HT-29 (cell line): Measurements from ENCODE around the gene FGF19. TPM values are rescaled to one million over a fixed set of nuclear protein-coding genes. Genes with fewer than 3 reads are reported as not detected.

Experiments
- DNase-seq: peaks from one replicate; pipeline ENCODE4 v3.0.0-alpha.2; 2015; ENCODE audit warnings: low spot score
- total RNA-seq: library from RNA; depleted of rRNA; stranded (reverse); fragments of >200 nt; shearing (Covaris generic); gene quantifications from 2 replicates; pipeline ENCODE4 v1.2.3, GENCODE V29; 2014

FGF19 gene
- total RNA-seq, 1 experiment from 2014 or later, result 131 TPM

DNA sequence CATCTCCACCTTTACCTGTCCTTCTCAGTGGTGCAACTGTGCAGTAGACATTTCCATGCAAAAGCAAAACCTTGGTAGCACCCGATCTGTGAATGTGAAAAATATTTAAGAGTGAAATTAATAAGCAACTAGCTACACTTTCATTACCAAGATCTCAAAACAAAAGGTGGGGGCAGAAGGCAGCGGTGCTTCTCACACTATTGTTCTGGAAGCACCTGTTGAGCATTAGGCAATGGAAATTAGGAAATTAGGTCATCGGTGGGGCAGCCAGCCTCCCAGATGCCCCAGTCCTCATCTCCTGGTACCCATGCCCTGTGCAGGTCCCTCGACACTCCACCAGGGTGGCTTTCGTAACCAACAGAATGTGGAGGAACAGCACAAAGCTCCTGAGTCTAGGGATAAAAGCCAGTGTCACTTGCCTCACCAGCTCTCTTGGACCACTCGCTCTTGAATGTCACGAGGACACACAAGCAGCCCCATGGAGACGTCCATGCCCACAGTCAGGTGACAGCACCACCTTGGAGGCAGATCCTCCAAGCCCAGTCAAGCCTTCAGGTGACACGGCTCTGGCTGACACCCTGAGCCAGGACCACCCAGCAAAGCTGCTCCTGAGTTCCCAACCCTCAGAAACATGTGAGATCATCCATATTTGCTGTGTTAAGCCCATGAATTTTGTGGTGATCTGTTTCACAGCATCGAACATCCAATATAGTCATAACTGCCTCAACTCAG is 31.9 kb downstream of the FGF19 start:
- DNase-seq, result no peak

DNA sequence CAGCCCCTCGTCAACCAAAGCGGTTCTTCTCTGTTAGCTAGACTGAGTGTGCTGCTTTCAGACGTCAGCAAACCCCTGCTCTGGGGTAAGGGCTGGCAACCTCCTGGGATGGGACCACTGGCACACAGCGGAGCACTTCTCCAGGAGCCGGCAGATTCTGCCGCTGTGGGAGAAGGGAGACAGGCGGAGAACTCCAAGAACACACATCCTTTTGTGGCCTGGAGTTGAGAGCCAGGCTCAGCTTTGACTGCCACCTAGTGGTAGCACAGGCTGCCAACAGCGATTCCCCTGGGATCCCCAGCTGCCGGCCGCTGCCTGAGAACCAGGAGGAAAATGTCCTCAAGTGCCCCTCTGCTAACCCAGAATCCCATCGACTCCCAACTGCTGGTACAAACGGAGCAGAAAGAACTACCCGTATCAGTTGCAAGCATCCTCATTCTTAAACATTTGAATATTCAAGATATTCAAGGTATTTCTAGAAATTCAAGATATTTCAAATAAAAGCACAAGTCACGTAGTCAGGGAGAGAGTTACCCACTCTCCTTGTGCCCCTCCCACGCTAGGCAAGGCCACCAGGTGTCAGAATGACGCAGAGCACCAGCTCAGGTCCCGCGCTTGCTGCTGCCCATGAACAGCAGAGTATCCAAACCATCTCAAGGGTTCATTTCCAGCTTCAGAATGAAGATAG is 33.5 kb downstream of the FGF19 start:
- DNase-seq, result peak; percentile 95

DNA sequence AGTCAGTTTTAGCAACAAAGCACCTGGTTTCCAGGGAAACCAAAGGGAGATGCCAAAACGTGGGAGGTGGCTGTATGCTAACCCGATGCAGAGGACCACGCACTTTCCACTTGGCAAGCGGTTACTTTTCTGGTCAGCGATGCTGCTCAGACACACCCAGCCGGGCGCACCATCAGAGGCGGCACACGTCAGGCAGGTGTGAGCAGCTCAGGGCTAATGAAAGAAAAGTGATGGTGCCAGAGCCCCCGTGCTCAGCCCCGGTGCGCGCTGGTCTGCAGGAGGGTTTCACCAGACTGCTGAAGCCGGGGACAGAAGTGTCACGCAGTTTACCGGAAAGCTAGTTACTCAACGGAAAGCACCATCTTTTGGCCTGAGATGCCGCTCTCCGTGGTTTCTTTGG is 34.3 kb downstream of the FGF19 start:
- DNase-seq, result no peak

DNA sequence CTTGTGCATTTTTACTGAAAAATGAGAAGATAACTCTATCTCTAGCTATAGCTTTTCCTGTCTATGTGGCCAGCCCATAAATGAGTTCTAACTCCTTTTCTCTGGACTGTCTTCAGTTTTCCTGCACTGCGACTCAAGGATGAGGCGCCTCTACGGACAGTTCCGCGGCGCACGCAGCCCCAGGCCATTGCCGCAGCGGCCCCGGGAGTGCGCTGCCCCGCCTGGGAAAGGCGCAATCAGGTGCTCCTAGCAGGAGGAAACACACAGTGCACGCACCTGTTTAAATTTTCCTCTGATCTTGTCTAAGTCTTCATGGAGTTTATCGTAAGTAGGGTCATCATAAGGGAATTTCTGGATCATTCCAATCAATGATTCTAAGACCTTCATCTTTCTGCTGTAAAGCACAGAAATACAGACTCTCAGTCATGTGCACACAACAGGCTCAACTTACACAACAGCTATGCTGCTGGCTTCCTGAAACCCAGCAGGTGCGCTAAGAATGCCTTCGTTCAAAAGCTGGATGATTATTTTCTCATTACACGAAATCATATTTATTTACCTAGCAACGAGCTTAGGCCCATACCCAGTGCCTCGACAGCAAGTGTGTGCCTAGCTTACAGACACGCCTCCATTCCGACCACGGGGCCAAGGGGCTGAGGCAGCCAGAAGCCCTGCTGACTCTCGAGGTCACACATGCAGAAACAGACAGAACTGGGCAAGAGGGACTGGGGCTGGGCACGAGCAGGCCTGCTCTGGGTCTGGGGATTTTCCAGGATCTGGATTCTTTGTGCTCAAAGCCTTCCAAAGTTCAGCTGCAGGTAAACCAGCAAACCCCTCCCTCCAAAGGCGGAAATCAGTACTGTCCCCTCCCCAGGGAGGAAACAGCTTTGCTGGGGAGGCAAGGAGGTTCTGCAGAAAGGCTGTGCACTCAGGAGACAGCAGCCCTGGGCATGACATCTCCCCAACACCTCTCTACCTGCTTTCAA is 35.9 kb downstream of the FGF19 start:
- no peak for DNase-seq

DNA sequence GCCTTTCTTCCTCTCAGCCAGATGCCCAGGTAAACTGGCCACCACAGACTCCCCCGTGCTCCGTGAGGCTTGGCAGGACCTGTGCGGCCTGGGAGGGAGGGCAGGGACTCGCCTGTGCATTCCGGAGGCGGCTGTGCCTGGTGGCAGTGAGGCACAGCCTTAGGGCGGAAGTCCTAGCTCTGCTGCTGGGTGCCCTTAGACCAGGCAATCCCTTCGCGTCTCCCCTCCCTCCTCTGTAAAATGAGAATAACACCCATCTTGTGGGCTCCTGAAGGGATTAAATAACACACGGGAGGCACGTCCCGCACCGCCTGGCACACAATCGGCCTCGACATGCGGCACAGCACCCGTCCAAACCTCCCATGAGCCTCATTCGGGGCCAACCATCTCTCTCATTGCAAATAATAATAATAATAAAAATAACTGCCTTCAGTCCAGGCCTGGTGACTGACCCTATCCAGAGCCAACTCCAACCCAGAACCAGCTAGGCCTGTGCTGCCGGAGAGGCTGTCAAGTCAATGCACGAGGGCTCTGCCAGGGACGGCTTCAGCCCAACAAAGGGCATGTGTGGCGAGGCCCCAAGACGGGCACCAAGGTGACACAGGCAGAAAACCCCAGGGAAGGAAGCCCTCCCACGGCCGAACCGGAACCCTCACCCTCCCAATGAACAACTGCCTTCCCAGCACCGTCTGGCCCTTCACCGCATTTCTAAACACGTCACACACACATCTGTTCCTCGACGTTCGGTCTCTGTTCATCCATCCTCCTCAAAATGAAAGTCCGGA is 36.9 kb downstream of the FGF19 start:
- DNase-seq, result no peak

DNA sequence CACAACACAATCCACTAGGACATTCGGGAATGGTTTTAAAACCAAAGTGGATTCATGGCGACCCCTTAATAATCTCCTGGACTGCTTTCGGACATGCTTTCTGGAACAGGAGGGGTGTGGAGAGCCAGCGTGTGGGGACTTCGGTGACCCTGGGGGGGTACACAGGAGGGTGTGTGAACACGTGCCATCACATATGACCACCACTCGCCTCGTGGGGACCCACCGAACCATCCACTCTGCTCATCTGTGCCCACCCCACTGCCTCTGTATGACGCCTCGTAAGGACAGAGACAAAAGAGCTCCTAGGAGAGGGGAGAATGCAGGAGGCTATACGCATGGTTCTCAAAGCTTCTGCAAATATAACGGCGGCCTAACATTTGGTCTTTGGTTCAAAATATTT is 37.6 kb downstream of the FGF19 start:
- no peak for DNase-seq

DNA sequence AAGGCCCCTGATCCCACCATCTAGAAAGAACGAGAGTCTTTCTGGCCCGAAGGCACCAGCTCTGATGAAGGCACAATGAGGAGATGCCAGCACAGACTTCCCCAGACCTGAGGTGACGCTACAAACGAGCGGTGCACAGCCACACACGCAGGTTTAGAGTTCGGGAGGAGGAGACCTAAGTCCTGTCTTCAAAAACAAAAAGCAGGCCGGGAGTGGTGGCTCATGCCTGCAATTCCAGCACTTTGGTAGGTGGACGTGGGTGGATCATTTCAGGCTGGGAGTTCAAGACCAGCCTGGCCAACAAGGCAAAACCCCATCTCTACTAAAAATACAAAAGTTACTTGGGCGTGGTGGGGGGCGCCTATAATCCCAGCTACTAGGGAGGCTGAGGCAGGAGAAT is 38.2 kb downstream of the FGF19 start:
- no peak for DNase-seq

DNA sequence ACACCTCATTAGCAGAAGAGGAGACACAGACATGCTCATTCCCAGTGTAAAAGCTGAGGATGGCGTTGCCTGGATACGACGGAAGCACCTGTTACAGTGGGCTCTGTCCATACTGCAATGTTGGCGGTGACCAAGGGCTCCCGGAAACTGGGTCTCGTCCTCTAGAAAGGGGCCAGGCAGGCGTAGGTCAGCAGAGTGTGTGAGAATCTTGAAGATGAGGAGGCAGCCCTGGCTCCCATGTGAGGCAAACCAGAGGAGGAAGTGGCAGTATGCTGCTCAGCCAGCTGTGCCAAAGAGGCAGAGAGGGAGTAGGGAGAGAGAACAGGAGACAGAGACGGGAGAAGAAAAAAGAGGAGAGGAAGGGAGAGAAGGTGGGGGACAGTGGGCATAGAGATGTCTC is 38.9 kb downstream of the FGF19 start:
- no peak for DNase-seq

DNA sequence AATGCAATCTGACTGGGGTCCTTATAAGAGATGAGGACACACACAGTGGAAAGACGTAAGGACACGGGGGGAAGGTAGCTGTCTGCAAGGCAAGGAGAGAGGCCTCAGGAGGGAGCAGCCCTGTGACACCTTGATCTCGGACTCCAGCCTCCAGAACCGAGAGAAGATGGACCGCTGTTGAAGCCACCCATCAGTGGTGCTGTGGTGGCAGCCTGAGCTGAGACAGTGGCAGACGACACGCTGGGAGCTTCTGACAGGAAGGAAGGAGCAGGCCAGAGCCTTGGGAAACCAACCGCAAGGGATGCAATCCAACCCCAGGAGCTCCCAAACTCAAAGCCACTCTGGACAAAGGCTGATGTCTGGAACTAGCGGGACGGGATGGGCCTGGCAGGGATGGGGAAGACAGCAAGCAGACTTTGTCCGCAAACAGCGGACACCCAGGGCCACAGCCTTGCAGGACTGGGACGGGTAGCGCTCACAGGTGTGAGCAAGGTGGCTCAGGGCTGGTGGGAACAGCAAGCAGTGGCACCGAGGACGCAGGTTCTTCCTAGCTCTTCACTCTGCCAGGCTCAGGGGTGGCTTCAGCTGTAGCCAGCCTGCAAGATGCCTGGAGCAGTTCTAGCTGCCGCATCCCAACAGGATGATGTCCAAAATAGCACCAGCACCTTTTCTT is 39.6 kb downstream of the FGF19 start:
- DNase-seq, result no peak

DNA sequence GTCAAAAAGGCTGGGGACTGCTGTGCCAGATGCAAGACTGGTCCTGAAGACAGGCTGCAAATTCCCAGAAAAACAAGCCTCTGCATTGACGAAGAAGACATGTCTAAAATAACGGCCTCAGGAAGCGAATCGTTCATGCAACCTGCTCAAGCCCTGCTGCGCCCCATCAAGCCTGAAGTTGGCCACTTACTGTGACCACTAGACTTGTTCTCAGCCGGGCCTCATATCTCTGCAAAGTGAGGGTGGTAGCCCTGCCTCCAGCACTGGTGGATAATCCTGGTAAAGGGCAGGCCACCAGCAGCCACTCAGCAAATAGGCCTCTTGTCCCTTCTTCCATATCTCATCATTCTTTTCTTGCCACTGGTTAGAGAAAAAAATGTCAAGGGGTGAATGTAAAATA is 40.5 kb downstream of the FGF19 start:
- DNase-seq, result no peak

DNA sequence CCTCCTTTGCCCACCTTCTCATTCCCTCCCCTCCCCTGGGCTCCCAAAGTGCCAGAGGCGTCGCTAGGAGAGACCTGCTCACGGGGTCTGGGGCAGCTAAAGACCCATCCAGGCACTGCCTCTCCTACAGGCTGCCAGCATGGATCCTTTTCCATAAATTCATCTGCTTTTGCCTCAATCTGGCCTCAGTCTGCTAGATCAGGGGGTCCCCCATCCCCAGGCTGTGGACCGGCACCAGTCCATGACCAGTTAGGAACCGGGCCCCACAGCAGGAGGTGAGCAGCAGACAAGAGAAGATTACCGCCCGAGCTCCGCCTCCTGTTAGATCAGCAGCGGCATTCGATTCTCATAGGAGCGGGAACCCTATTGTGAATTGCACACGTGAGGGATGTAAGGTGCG is 41.0 kb downstream of the FGF19 start:
- DNase-seq, result no peak

DNA sequence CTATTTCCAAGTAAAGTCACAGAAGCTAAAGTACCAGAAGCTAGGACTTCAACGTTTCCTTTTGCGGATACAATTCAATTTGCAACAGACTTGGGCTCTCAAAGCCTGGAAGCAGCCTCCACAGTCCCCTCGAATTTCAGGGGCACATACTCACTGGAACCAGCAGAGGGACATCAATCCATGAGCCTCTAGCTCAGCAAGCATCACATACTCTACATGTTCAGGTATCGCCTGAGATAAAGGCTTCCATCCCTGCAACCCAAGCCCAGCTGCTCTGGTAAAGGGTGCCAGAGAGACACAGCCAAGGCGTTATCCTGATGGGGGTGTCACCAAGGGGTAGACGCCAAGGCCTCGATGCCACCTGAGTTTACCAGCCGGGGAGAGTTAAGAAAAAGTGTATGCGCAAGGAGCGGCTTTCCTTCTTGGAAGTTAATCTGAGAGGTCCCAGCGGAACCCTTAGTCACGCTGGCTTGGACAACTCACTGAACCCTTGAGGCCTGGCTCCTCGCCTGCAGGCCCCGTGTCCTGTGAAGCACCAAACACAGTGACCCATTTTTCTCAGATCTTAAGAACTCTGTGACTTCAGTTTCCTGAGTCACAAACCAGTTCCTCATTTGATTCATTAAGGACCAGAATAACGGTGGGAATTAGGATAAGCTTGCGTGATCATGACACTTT is 41.7 kb downstream of the FGF19 start:
- DNase-seq, result peak; percentile 54

DNA sequence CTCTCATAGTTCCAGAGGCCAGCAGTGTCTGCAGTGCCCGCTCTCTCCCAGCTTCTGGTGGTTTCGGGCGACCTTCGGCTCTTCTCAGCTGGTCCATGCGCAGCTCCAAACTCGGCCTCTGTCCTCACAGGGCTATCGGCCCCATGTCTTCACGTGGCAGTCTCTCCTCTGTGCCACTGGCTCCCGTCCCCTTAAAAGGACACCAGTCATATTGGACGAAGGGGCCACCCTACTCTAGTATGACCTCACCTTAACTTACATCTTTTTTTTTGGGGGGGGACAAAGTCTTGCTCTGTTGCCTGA is 42.5 kb downstream of the FGF19 start:
- DNase-seq, result no peak

DNA sequence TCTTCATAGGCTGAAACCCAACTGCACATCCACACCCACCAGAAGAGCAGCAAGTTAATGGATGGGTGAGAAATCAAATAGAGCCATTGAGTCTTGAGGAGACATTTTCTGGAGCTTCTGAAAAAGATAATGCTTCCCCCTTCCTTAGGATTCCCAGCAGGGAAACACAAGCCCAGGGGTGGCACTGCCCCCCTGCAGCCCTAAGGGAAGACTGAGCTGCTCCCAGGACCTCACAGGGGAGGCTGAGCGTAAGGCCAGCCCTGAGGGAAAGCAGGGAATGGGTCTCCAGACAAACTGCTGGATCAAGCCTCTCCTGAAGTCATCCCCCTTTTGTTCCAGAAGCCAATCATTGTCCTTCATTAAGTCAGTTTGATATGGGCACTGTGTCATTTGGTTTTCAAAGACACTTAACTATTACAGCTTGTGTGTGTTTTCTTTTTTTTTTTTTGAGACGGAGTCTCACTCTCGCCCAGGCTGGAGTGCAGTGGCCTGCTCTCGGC is 43.8 kb downstream of the FGF19 start:
- no peak for DNase-seq

DNA sequence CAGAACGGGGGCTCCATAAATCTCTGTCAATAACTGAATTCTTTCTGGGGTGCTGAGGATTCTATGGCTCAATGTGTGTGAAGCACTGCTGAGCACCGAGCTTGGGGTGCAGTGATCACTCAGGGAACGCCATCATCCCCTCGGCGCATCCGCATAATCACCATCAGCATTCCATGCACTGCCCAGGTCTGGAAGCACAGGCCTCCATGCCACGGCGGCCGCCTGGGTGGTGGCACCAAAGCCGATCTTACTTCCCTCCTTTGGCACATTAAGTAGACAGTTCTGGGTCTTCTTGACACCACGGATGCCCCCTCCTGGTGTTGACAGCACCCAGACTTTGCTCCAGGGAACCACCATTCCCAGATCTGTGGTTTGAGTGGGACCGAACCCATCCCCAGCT is 44.2 kb downstream of the FGF19 start:
- no peak for DNase-seq

DNA sequence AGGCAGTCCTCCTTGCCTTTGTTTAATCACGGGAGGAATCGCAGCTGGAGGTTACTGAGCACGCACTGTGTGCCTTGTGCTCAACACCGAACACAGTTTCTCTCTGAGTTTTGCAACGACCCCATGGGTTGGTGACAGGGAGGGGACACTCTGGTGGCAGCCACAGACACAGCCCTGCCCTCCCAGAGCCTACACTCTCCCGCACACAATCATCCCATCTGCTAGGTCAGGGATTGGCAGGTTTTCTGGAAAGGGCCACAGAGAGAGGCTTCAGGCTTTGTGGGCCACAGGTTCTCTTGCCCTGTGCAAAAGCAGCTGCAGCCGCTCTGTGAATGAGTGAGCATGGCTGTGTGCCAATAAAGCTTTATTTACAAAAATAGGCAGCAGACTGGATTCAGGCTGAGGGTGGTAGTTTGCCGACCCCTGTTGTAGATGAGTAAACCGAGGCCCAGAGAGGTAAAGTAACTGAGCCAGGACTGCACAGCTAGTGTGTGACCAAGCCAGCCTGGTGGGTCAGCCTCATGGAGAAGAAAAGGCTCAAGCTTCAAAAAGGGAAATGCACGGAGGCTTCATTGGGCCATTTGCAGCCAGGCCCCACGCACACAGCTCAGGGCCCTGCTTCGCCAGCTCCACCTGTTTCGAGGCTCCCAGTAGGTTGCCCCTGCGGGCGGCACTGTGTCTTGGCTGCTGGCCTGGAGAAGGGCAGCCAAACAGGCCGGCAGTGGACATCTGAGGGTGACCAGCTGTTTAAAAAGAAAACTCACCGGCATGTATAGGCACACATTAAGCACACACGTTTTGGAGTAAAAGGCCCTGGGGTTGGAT is 45.0 kb downstream of the FGF19 start:
- no peak for DNase-seq

DNA sequence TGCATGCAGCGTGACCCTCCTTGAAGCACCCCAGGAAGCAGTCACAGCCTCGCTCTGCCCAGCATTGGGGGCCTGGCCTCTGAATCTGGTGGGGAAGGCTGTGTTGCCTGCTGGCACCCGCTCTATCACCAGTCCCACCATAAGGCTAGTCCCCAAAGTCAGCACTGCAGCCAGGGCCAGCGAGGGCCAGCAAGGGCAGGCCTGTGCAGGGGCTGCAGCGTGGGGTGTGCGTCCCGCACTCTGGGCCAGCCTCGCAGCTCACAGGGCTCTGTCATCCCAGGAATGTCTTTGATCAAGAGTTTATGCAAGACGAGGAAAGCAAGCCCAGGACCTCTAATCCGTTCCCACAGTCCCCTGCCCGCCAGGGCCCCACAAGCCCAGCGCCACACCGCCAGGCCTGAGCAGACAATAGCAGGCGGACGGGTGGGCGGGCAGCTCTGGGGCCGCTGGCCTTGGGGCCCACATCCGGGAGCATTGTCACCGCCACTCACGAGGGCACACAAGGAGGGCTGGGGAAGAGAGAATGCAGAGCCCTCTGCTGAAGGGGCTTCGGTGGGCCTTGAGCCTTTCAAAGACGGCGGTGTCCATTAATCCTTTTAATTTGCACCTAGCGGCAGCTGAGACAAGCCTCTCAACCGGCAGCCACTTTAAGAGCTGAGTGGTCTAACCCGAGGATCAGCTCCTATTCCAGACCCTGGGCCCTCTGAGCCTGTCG is 45.8 kb downstream of the FGF19 start:
- DNase-seq, result no peak

DNA sequence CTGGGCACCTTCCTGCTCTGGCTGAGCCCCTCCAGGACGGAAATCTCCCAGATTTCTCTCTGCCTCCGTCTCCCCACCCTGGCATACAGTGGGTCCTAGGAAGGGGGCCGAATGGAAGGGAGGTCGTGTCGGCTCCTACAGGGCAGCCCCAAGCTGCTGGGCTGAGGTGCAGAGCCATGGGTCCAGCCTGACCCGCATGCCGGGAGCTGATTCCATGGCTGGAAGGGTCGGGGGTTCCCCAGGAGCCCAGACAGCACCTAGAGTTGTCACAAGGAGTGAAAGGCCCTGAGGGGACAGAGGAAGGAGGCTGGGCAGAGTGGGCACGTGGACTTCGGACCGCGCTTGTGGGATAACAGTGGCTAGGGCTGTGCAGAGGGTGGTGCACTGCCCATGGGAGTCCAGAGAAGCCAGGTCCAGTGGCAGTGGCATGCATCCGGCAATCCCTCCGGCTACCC is 46.3 kb downstream of the FGF19 start:
- DNase-seq, result no peak
